ENCODE data around the gene MAGEB5.
"Not testable (repeated sequence)": the region's sequence is repeated elsewhere in the genome, so short reads cannot be mapped to it uniquely, and the experiment has no call there.

Gene MAGEB5

GRCh38 chrX:26215869-26216268 lies at the start of gene MAGEB5:
TSS of gene MAGEB5 (plus strand) at chrX:26216169. CDS start at chrX:26217302, 1,133 bp downstream.
- no peak for TF ChIP-seq CTCF (IDR thresholded peaks at IDR 0.05; ENCODE audit: low read depth, low read length)
- no peak for DNase-seq (ENCODE audit: extremely low read depth, low read depth)

GRCh38 chrX:26192204-26192603 lies 23.8 kb upstream of the MAGEB5 start, which contains the start of gene MAGEB6:
TSS of gene MAGEB6 (plus strand) at chrX:26192440. CDS start at chrX:26193847, 1,407 bp downstream.
- TF ChIP-seq CTCF (IDR thresholded peaks at IDR 0.05; ENCODE audit: low read depth, low read length) = no peak
- no peak for DNase-seq (ENCODE audit: extremely low read depth, low read depth)

GRCh38 chrX:26203561-26203960 lies 12.4 kb upstream of the MAGEB5 start:
- no peak for DNase-seq (ENCODE audit: extremely low read depth, low read depth)
- no peak for TF ChIP-seq CTCF (IDR thresholded peaks at IDR 0.05; ENCODE audit: low read depth, low read length)

GRCh38 chrX:26204717-26205116 lies 11.3 kb upstream of the MAGEB5 start:
- not testable (repeated sequence) for DNase-seq (ENCODE audit: extremely low read depth, low read depth)

- no peak for TF ChIP-seq CTCF (IDR thresholded peaks at IDR 0.05; ENCODE audit: low read depth, low read length)
- no peak for DNase-seq (ENCODE audit: extremely low read depth, low read depth)
Measured at GRCh38 chrX:26208012-26208411, 8.0 kb upstream of the MAGEB5 start.

GRCh38 chrX:26219351-26219750 lies 3.4 kb downstream of the MAGEB5 start:
- no peak for TF ChIP-seq CTCF (IDR thresholded peaks at IDR 0.05; ENCODE audit: low read depth, low read length)

GRCh38 chrX:26234177-26234576 lies 18.2 kb downstream of the MAGEB5 start:
- no peak for DNase-seq (ENCODE audit: extremely low read depth, low read depth)
- no peak for TF ChIP-seq CTCF (IDR thresholded peaks at IDR 0.05; ENCODE audit: low read depth, low read length)

More at GRCh38 chrX:26219351-26219750, 3.4 kb downstream of the MAGEB5 start:
- no peak for DNase-seq (ENCODE audit: extremely low read depth, low read depth)

GRCh38 chrX:26253526-26253925 lies 37.6 kb downstream of the MAGEB5 start:
- DNase-seq (ENCODE audit: extremely low read depth, low read depth) = no peak
- no peak for TF ChIP-seq CTCF (IDR thresholded peaks at IDR 0.05; ENCODE audit: low read depth, low read length)
